HCT116 (cell line): Measurements from ENCODE around the gene CTBS. TPM values are rescaled to one million over a fixed set of nuclear protein-coding genes. Genes with fewer than 3 reads are reported as not detected.

Experiments used
- ATAC-seq: fragments of 200-7000 bp; cut with Tn5 transposase; 2 replicates; pipeline ENCODE4 v1.9.1; 2020; ENCODE audit warnings: mild to moderate bottlenecking, moderate library complexity
- BruUV-seq: library from RNA; stranded (reverse); fragments of 400-500 nt; replicated peaks from 2 replicates; lab custom pipeline; 2021; lab: Mats Ljungman, UMichigan
- CTCF ChIA-PET: fragments of 300-600 bp; sonication (Branson Sonifier 250); formaldehyde crosslinking; loops from one replicate; lab custom pipeline; 2021; ENCODE audit warnings: antibody characterized with exemption; lab: Charles Lee
- POLR2A ChIA-PET: fragments of 300-600, 350-600 bp; sonication (Branson Sonifier 250); formaldehyde crosslinking; loops from one replicate; lab custom pipeline; 2021; ENCODE audit warnings: antibody characterized with exemption; lab: Charles Lee
- RAD21 ChIA-PET, 2 experiments: fragments of 300-600 bp; sonication (Branson Sonifier 250); formaldehyde crosslinking; loops; one replicate each; lab custom pipeline; 2023; ENCODE audit warnings: low total read pairs in 2 of 2; ENCODE audit not compliant: uncharacterized antibody in 2 of 2, unreplicated experiment in 2 of 2, low non-redundant PET in 1 of 2; lab: Charles Lee
- DNase-seq: peaks from one replicate; pipeline ENCODE4 v3.0.0-alpha.2; 2010; ENCODE audit warnings: low read depth, low spot score
- H2AFZ ChIP-seq: fragments of 200-600 bp; shearing (Covaris generic), sonication (generic); 2 replicates; pipeline ENCODE4 v1.6.1; 2017; ENCODE audit warnings: low read depth, mixed run types, mixed read lengths, antibody characterized with exemption, low read length; ENCODE audit not compliant: poor library complexity, severe bottlenecking
- H3K27ac ChIP-seq: 2 replicates; pipeline ENCODE4 v1.5.1; 2012; ENCODE audit warnings: low read depth, low read length
- H3K27me3 ChIP-seq: fragments of 200-600 bp; sonication (generic); 2 replicates; pipeline ENCODE4 v1.6.1; 2016; ENCODE audit warnings: mixed run types, low read length, mixed read lengths; ENCODE audit not compliant: insufficient read depth
- H3K36me3 ChIP-seq, 2 experiments: fragments of 200-500 bp in 1 of 2; fragments of 200-600 bp in 1 of 2; sonication (Bioruptor generic) in 1 of 2; sonication (generic) in 1 of 2; 2 replicates each; pipeline versions ENCODE4 v1.5.1 to v1.6.1; 2014 to 2016; ENCODE audit warnings: low read length in 2 of 2, inconsistent platforms in 1 of 2, mixed read lengths in 1 of 2, mixed run types in 1 of 2; ENCODE audit not compliant: insufficient read depth in 2 of 2, control insufficient read depth in 1 of 2
- H3K4me1 ChIP-seq, 2 experiments: fragments of 200-600 bp in 1 of 2; sonication (generic) in 1 of 2; 2 replicates each; pipeline versions ENCODE4 v1.5.1 to v1.6.1; 2012 to 2017; ENCODE audit warnings: low read length in 2 of 2, inconsistent platforms in 1 of 2, mild to moderate bottlenecking in 1 of 2, mixed read lengths in 1 of 2, mixed run types in 1 of 2, moderate library complexity in 1 of 2; ENCODE audit not compliant: insufficient read depth in 2 of 2, control insufficient read depth in 1 of 2
- H3K4me2 ChIP-seq: fragments of 200-600 bp; sonication (generic); 2 replicates; pipeline ENCODE4 v1.6.1; 2017; ENCODE audit warnings: mixed run types, low read length, mixed read lengths
- H3K4me3 ChIP-seq, 2 experiments: fragments of 200-600 bp in 1 of 2; sonication (generic) in 1 of 2; replicated peaks in 1 of 2; 2 replicates each; pipeline ENCODE4 v1.5.1; 2011 to 2016; ENCODE audit warnings: low read length in 2 of 2, control low read depth in 1 of 2, low read depth in 1 of 2, mild to moderate bottlenecking in 1 of 2, mixed read lengths in 1 of 2, mixed run types in 1 of 2
- H3K79me2 ChIP-seq: fragments of 200-600 bp; sonication (generic); 2 replicates; pipeline ENCODE4 v1.6.1; 2017; ENCODE audit warnings: mild to moderate bottlenecking, mixed run types, low read length, moderate library complexity, mixed read lengths; ENCODE audit not compliant: insufficient read depth
- H3K9ac ChIP-seq: fragments of 200-600 bp; sonication (generic); 2 replicates; pipeline ENCODE4 v1.6.1; 2016; ENCODE audit warnings: low read length, mixed read lengths
- H3K9me2 ChIP-seq: fragments of 200-600 bp; sonication (generic), shearing (Covaris generic); 2 replicates; pipeline ENCODE4 v1.6.1; 2017; ENCODE audit warnings: mixed run types, mild to moderate bottlenecking, moderate library complexity; ENCODE audit not compliant: insufficient read depth
- H3K9me3 ChIP-seq, 2 experiments: fragments of 200-500 bp in 1 of 2; fragments of 200-600 bp in 1 of 2; sonication (Bioruptor generic) in 1 of 2; sonication (generic) in 1 of 2; 2 replicates each; pipeline ENCODE4 v1.6.1; 2014 to 2017; ENCODE audit warnings: low read length in 2 of 2, mixed read lengths in 2 of 2, inconsistent platforms in 1 of 2, low read depth in 1 of 2, mild to moderate bottlenecking in 1 of 2, mixed run types in 1 of 2, moderate library complexity in 1 of 2; ENCODE audit not compliant: control insufficient read depth in 1 of 2, insufficient read depth in 1 of 2
- H4K20me1 ChIP-seq: fragments of 200-600 bp; sonication (generic), shearing (Covaris generic); 2 replicates; pipeline ENCODE4 v1.6.1; 2017; ENCODE audit warnings: mixed run types, mild to moderate bottlenecking, moderate library complexity; ENCODE audit not compliant: insufficient read depth
- ATF3 ChIP-seq: IDR thresholded peaks from 2 replicates; pipeline ENCODE4 v1.6.1; 2012
- CBX3 ChIP-seq: IDR thresholded peaks from 2 replicates; pipeline ENCODE4 v1.6.1; 2012; ENCODE audit warnings: low read depth
- CEBPB ChIP-seq: IDR thresholded peaks from 2 replicates; pipeline ENCODE4 v1.6.1; 2012; ENCODE audit warnings: low read depth
- CTCF ChIP-seq, 3 experiments: fragments of 200-600 bp in 1 of 3; sonication (generic) in 1 of 3; IDR thresholded peaks in 2 of 3; conservative IDR thresholded peaks in 1 of 3; 2 replicates each; pipeline ENCODE4 v1.5.1; 2012 to 2017; ENCODE audit warnings: low read depth in 2 of 3, low read length in 2 of 3, antibody characterized with exemption in 1 of 3, borderline replicate concordance in 1 of 3, control low read depth in 1 of 3, mild to moderate bottlenecking in 1 of 3, mixed read lengths in 1 of 3, mixed run types in 1 of 3, moderate library complexity in 1 of 3; ENCODE audit not compliant: insufficient read depth in 1 of 3
- ELF1 ChIP-seq: IDR thresholded peaks from 2 replicates; pipeline ENCODE4 v1.6.1; 2012; ENCODE audit warnings: low read depth, borderline replicate concordance
- EZH2 ChIP-seq: fragments of 200-600 bp; sonication (generic); IDR thresholded peaks from 2 replicates; pipeline ENCODE4 v1.6.1; 2017; ENCODE audit warnings: antibody characterized with exemption, mixed run types
- EZH2phosphoT487 ChIP-seq: fragments of 200-600 bp; IDR thresholded peaks from 2 replicates; pipeline ENCODE4 v1.6.1; 2018; ENCODE audit warnings: antibody characterized with exemption, borderline replicate concordance
- JUND ChIP-seq: IDR thresholded peaks from 2 replicates; pipeline ENCODE4 v1.6.1; 2012
- MAX ChIP-seq: IDR thresholded peaks from 2 replicates; pipeline ENCODE4 v1.6.1; 2012
- POLR2A ChIP-seq: IDR thresholded peaks from 2 replicates; pipeline ENCODE4 v1.7.0; 2011; ENCODE audit warnings: borderline replicate concordance; ENCODE audit not compliant: insufficient read depth, insufficient read length; ENCODE audit errors: extremely low read depth
- POLR2AphosphoS5 ChIP-seq: IDR thresholded peaks from 2 replicates; pipeline ENCODE4 v1.6.1; 2011; ENCODE audit warnings: mild to moderate bottlenecking, low read depth, low read length, moderate library complexity
- RAD21 ChIP-seq: IDR thresholded peaks from 2 replicates; pipeline ENCODE4 v1.6.1; 2012; ENCODE audit warnings: low read depth, mild to moderate bottlenecking
- REST ChIP-seq: IDR thresholded peaks from 2 replicates; pipeline ENCODE4 v1.6.1; 2012; ENCODE audit warnings: low read depth
- SIN3A ChIP-seq: IDR thresholded peaks from 2 replicates; pipeline ENCODE4 v1.6.1; 2012; ENCODE audit warnings: low read depth
- SP1 ChIP-seq: IDR thresholded peaks from 2 replicates; pipeline ENCODE4 v1.6.1; 2012; ENCODE audit warnings: low read depth
- SRF ChIP-seq: IDR thresholded peaks from 2 replicates; pipeline ENCODE4 v1.6.1; 2012; ENCODE audit warnings: low read depth
- YY1 ChIP-seq: IDR thresholded peaks from 2 replicates; pipeline ENCODE4 v1.6.1; 2011; ENCODE audit warnings: low read length, low read depth, moderate library complexity, mild to moderate bottlenecking; ENCODE audit not compliant: insufficient replicate concordance; ENCODE audit errors: extremely low read depth
- ZBTB33 ChIP-seq: IDR thresholded peaks from 2 replicates; pipeline ENCODE4 v1.6.1; 2011; ENCODE audit warnings: mild to moderate bottlenecking, low read length, moderate library complexity; ENCODE audit not compliant: insufficient replicate concordance; ENCODE audit errors: extremely low read depth
- ZFX ChIP-seq: fragments of 450-650 bp; IDR thresholded peaks from 2 replicates; pipeline ENCODE4 v1.6.1; 2017
- ZNF274 ChIP-seq: fragments of 200-500 bp; sonication (Bioruptor generic); IDR thresholded peaks from 2 replicates; pipeline ENCODE4 v1.6.1; 2014; ENCODE audit warnings: mild to moderate bottlenecking, low read depth, low read length, inconsistent platforms
- intact Hi-C: fragments of 100-400 bp; cut with micrococcal nuclease; formaldehyde crosslinking; loops from 2 replicates; pipeline ENCODE4 v1.10.0; 2022
- total RNA-seq: library from RNA; stranded (reverse); gene quantifications from one replicate; pipeline ENCODE4 v1.2.1, GENCODE V29; 2021; ENCODE audit not compliant: unreplicated experiment

The CTBS gene
- total RNA-seq, 1 experiment from 2014 or later = 19.5 TPM

GRCh38 chr1:84502927-84503326 lies 71.3 kb downstream of the CTBS start:
- peaks cover 92% of the 10 kb centered on the region for H3K79me2 ChIP-seq
- peaks cover 27 to 29% of the 10 kb centered on the region in 2 experiments for H3K36me3 ChIP-seq
- RAD21 ChIA-PET = no interaction called here

More at GRCh38 chr1:84502927-84503326, 71.3 kb downstream of the CTBS start:
- Histone ChIP-seq H3K4me3 (no peak overlapping the region), H3K4me2 (no peak overlapping the region), H3K4me1 (peaks cover 21 to 41% of the 10 kb centered on the region in 2 experiments), H2AFZ (no peak overlapping the region), H3K9me3 (no peaks in the 10 kb centered on the region), H3K9me2 (no peaks in the 10 kb centered on the region), H3K27ac (no peak overlapping the region), H4K20me1 (peaks cover 10% of the 10 kb centered on the region), H3K27me3 (no peaks in the 10 kb centered on the region), H3K9ac (no peak overlapping the region)
- ATAC-seq = no peak
- POLR2A ChIA-PET = no interaction called here
- no peak for TF ChIP-seq EZH2phosphoT487
- no peak for TF ChIP-seq MAX
- TF ChIP-seq ELF1 = no peak
- TF ChIP-seq YY1 = no peak
- TF ChIP-seq ATF3 = no peak
- TF ChIP-seq SRF = no peak
- TF ChIP-seq POLR2A = no peak
- no peak for TF ChIP-seq SP1
- no peak for TF ChIP-seq ZFX
- TF ChIP-seq ZNF274 = no peak
- no peak for TF ChIP-seq JUND
- no peak for TF ChIP-seq CTCF (IDR thresholded peaks at IDR 0.05 in 2 of 3, conservative IDR thresholded peaks at IDR 0.05 in 1 of 3; ENCODE audit: borderline replicate concordance in 1 of 3, insufficient read depth in 1 of 3, low read depth in 2 of 3, low read length in 2 of 3)
- TF ChIP-seq POLR2AphosphoS5 = no peak; the same call in 1 of the 2 replicates
- TF ChIP-seq CEBPB = no peak
- TF ChIP-seq EZH2 = no peak
- TF ChIP-seq RAD21 = no peak
- TF ChIP-seq SIN3A = no peak
- TF ChIP-seq REST = no peak
- no peak for TF ChIP-seq CBX3
- TF ChIP-seq ZBTB33 = no peak
- BruUV-seq = no TSS peak
- intact Hi-C loops = loop anchor here (10.0 kb wide), 1 partner anchor 102 kb away; no protein-coding TSS in a partner anchor
- CTCF ChIA-PET = no interaction called here
- DNase-seq = no peak
